Spinal cord (tissue), 10 donors: ENCODE measurements around the gene ME1. TPM values are rescaled to one million over a fixed set of nuclear protein-coding genes. Genes with fewer than 3 reads are reported as not detected.
"Not testable (repeated sequence)": the region's sequence is repeated elsewhere in the genome, so short reads cannot be mapped to it uniquely, and the experiment has no call there.

Source experiments
- DNase-seq, 6 donors: peaks; one replicate each; pipeline versions ENCODE4 v3.0.0 to v3.0.0-alpha.2; 2013 to 2015; ENCODE audit warnings: low spot score in 6 of 6, low read depth in 4 of 6
- H3K27ac ChIP-seq: one replicate; pipeline ENCODE4 v1.5.1; 2013; ENCODE audit warnings: low read depth, low read length, control low read depth
- H3K27me3 ChIP-seq: one replicate; pipeline ENCODE4 v1.6.1; 2013; ENCODE audit warnings: low read length; ENCODE audit not compliant: control insufficient read depth, insufficient read depth
- H3K36me3 ChIP-seq: one replicate; pipeline ENCODE4 v1.6.1; 2013; ENCODE audit warnings: low read length; ENCODE audit not compliant: control insufficient read depth, insufficient read depth
- H3K4me1 ChIP-seq: one replicate; pipeline ENCODE4 v1.6.1; 2013; ENCODE audit warnings: low read length; ENCODE audit not compliant: control insufficient read depth, insufficient read depth
- H3K4me3 ChIP-seq: one replicate; pipeline ENCODE4 v1.5.1; 2013; ENCODE audit warnings: low read depth, low read length, control low read depth
- H3K9me3 ChIP-seq: one replicate; pipeline ENCODE4 v1.6.1; 2013; ENCODE audit warnings: low read length; ENCODE audit not compliant: control insufficient read depth, insufficient read depth
- WGBS: methylation state at CpG from one replicate; pipeline ENCODE4 v1.1.5; 2013; ENCODE audit warnings: missing lambda C conversion rate; ENCODE audit not compliant: insufficient coverage; 5-methylcytosine and 5-hydroxymethylcytosine counted together
- polyA plus RNA-seq, 2 donors: library from polyadenylated mRNA; unstranded; fragments of 120-200 nt; gene quantifications; one replicate each; pipeline ENCODE4 v1.2.1, GENCODE V29; 2013; ENCODE audit not compliant: insufficient read length in 2 of 2
- total RNA-seq, 2 donors: library from RNA; depleted of rRNA in 1 of 2; stranded (reverse); fragments of 120-200 nt in 1 of 2; fragments of >200 nt in 1 of 2; gene quantifications; one replicate each; pipeline versions ENCODE4 v1.2.3 to v1.2.4, GENCODE V29; 2013 to 2014
- donor health status: healthy.

Gene ME1
- total and polyA plus RNA-seq, 4 donors, result 8.4 to 23.8 (median 18.6) TPM

DNA sequence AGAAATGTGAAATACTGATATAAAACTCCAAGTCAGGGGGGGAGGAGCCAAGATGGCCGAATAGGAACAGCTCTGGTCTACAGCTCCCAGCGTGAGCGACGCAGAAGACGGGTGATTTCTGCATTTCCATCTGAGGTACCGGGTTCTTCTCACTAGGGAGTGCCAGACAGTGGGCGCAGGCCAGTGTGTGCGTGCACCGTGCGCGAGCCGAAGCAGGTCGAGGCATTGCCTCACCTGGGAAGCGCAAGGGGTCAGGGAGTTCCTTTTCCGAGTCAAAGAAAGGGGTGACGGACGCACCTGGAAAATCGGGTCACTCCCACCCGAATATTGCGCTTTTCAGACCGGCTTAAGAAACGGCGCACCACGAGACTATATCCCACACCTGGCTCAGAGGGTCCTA is 96.9 kb downstream of the ME1 start:
- WGBS, result no CpG with 5 or more reads among the region's 24 CpGs
- not testable (repeated sequence) for H3K9me3 ChIP-seq, H3K4me3 ChIP-seq, H3K27ac ChIP-seq, DNase-seq, H3K4me1 ChIP-seq, H3K27me3 ChIP-seq, H3K36me3 ChIP-seq

- H3K27me3 ChIP-seq, result no peaks in the 10 kb centered on the region
- WGBS, result no CpG with 5 or more reads among the region's 2 CpGs
- no peaks in the 10 kb centered on the region for H3K4me1 ChIP-seq
Measured at GRCh38 chr6:83333500-83333899, 97.4 kb downstream of the ME1 start.

GRCh38 chr6:83314693-83315092 is 116.2 kb downstream of the ME1 start:
- Histone ChIP-seq H3K27me3 (no peaks in the 10 kb centered on the region), H3K4me3 (no peak overlapping the region), H3K27ac (no peak overlapping the region), H3K9me3 (no peaks in the 10 kb centered on the region), H3K4me1 (no peaks in the 10 kb centered on the region), H3K36me3 (no peaks in the 10 kb centered on the region)
- no peak for DNase-seq
- WGBS, result no CpG with 5 or more reads among the region's 1 CpG

More at GRCh38 chr6:83333500-83333899, 97.4 kb downstream of the ME1 start:
- Histone ChIP-seq H3K4me3 (no peak overlapping the region), H3K36me3 (no peaks in the 10 kb centered on the region), H3K27ac (no peak overlapping the region), H3K9me3 (no peaks in the 10 kb centered on the region)
- DNase-seq, result no peak

DNA sequence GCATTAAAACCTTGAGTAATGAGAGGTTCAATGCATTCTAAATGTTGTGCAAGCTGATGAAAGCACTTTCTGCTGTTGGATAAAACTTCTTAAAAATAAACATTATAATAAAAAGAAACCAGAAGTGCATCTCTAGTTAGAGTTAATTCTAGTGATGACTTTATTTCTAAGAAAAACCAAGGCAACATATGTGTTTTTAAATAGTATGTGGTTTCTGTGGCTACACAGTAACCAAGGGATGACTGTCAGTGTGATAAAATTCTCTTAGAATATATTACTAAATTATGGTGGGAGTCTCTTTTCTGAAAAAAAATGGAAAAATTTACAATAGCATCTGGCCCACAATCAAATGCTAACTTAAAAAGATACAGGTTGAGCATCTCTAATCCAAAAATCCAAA is 117.0 kb downstream of the ME1 start:
- Histone ChIP-seq H3K27me3 (no peaks in the 10 kb centered on the region), H3K4me3 (no peak overlapping the region), H3K27ac (no peak overlapping the region), H3K9me3 (no peaks in the 10 kb centered on the region), H3K4me1 (no peaks in the 10 kb centered on the region), H3K36me3 (no peaks in the 10 kb centered on the region)
- no peak for DNase-seq

GRCh38 chr6:83311231-83311630 is 119.6 kb downstream of the ME1 start:
- no peaks in the 10 kb centered on the region for H3K27me3 ChIP-seq
- no peaks in the 10 kb centered on the region for H3K36me3 ChIP-seq
- no peak for DNase-seq
- H3K4me3 ChIP-seq, result no peak overlapping the region
- no peaks in the 10 kb centered on the region for H3K9me3 ChIP-seq
- WGBS, result no CpG with 5 or more reads among the region's 1 CpG
- no peak overlapping the region for H3K27ac ChIP-seq
- no peaks in the 10 kb centered on the region for H3K4me1 ChIP-seq

GRCh38 chr6:83310046-83310445 is 120.8 kb downstream of the ME1 start:
- 74% methylated on average over 3 of the region's 4 CpGs for whole genome bisulfite sequencing
- DNase-seq, result no peak

GRCh38 chr6:83309344-83309743 is 121.5 kb downstream of the ME1 start:
- H3K27ac ChIP-seq, result no peak overlapping the region
- H3K36me3 ChIP-seq, result no peaks in the 10 kb centered on the region
- no peak for DNase-seq
- H3K4me1 ChIP-seq, result no peaks in the 10 kb centered on the region
- no peaks in the 10 kb centered on the region for H3K9me3 ChIP-seq
- WGBS, result 80% methylated on average over 1 of the region's 1 CpG
- no peaks in the 10 kb centered on the region for H3K27me3 ChIP-seq
- H3K4me3 ChIP-seq, result no peak overlapping the region

More at GRCh38 chr6:83310046-83310445, 120.8 kb downstream of the ME1 start:
- no peaks in the 10 kb centered on the region for H3K36me3 ChIP-seq
- H3K4me1 ChIP-seq, result no peaks in the 10 kb centered on the region
- no peak overlapping the region for H3K4me3 ChIP-seq
- no peaks in the 10 kb centered on the region for H3K27me3 ChIP-seq
- H3K9me3 ChIP-seq, result no peaks in the 10 kb centered on the region
- no peak overlapping the region for H3K27ac ChIP-seq

DNA sequence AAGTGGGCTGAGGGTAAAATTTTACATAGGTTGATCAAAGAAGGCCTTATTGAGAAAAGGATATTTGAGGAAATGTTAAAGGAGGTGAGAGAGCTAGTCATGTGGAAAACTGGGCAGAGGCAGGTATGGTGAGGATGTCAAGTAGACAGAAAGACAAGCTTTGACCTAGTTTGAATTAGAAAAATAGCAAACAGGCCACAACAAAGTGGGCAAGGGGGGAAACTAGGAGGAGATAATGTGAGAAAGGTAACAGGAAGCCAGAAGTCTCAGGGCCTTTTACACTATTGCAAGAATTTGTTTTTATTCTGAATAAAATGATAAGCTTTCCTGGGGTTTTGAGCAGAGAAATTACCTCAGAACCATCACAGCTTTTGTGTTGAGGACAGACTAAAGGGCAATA is 122.0 kb downstream of the ME1 start:
- Histone ChIP-seq H3K9me3 (no peaks in the 10 kb centered on the region), H3K27me3 (no peaks in the 10 kb centered on the region), H3K4me1 (no peaks in the 10 kb centered on the region), H3K36me3 (no peaks in the 10 kb centered on the region), H3K4me3 (no peak overlapping the region), H3K27ac (no peak overlapping the region)
- no peak for DNase-seq

GRCh38 chr6:83307849-83308248 is 123.0 kb downstream of the ME1 start:
- H3K36me3 ChIP-seq, result no peaks in the 10 kb centered on the region
- H3K9me3 ChIP-seq, result no peaks in the 10 kb centered on the region
- no peaks in the 10 kb centered on the region for H3K4me1 ChIP-seq
- WGBS, result no CpG with 5 or more reads among the region's 1 CpG
- DNase-seq, result no peak
- no peak overlapping the region for H3K4me3 ChIP-seq
- H3K27ac ChIP-seq, result no peak overlapping the region
- no peaks in the 10 kb centered on the region for H3K27me3 ChIP-seq

- no peak overlapping the region for H3K27ac ChIP-seq
- no peaks in the 10 kb centered on the region for H3K4me1 ChIP-seq
- no CpG with 5 or more reads among the region's 1 CpG for WGBS
- peak in 1 of 6 donors; percentile 9 for DNase-seq
- no peaks in the 10 kb centered on the region for H3K9me3 ChIP-seq
- H3K4me3 ChIP-seq, result no peak overlapping the region
- no peaks in the 10 kb centered on the region for H3K27me3 ChIP-seq
- no peaks in the 10 kb centered on the region for H3K36me3 ChIP-seq
Measured at GRCh38 chr6:83303426-83303825, 127.4 kb downstream of the ME1 start.
